AG09319 (cell line): ENCODE results near the gene NACAD.
A peak's percentile ranks its signal among the peaks of the same experiment; 100 is the strongest.

Experiments
- DNase-seq: peaks from one replicate; pipeline ENCODE4 v3.0.0-alpha.2; 2010; ENCODE audit warnings: low read depth; ENCODE audit errors: extremely low read depth
- CTCF ChIP-seq: IDR thresholded peaks from 2 replicates; pipeline ENCODE4 v1.5.1; 2011; ENCODE audit warnings: low read depth, mild to moderate bottlenecking, inconsistent platforms, low read length, moderate library complexity

The NACAD gene

DNA sequence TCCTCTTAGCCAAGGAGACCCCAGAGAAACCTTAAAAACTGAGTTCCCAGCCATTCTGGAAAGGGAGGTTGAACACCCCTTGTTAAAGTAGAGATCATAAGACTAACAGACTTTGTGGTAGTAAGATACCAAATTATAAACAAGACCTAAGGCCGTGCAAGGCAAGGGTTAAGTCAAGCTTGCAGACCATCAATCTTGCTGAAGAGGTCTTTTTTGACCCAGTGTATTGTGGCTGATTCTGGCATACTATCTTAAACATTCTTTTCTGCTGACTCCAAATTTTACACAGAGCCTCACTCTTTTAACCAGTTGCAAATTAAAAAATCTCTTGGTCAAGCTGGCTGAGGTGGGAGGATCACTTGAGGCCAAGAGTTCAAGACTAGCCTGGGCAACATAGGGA is 23.9 kb upstream of the NACAD start:
- no peak for DNase-seq
- TF ChIP-seq CTCF, result no peak

DNA sequence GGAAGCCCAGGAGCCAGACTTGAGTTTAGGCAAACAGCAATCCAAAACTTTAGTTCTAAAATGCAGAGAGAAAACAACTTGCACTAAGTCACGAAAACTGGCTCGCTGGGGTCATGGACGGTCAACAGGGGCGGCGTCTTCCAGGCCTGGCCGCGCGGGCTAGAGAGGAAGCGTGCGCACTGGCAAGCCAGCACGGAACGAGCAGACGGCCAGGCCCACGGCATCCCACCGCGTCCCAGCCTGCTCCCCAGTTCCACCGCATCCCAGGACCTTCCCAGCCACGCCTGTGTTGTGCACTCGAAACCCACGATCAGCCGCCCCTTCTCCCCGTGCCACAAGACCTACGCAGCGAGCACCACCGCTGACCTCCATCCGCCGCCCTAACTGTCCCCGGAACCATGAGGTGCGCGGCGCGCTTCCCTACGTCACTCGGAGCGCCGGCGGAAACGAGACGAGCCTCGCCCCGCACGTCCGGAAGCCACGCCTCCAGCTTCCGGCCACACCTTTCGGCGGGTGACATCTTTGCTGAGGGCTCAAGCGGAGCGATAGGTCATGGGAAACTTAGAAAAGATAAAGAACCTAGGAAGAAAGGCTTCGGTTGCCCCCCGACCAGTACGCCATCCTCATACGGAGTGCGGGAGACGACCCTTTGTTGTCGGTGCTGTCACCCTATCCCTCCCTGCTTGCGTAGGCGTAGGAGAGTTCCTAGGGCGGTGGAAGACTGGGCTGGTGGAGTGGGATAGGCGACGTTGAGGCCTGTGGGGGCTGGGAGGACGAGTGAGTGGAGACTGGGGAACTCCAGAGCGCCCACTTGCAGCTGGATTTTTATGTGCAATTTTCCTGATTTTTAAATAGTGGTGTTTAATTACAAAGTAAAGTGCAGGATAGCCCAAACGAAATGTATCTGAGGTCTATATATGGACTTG is 22.8 kb upstream of the NACAD start, which contains the start of gene TBRG4:
TSS of gene TBRG4 (minus strand) at position 400 of the 926 bp plus-strand sequence. CDS start 2,460 bp downstream, outside the sequence.
- DNase-seq, result peak; percentile 73
- TF ChIP-seq CTCF, result peak; percentile 47

- no peak for TF ChIP-seq CTCF
Observed at GRCh38 chr7:45108863-45109262, 20.1 kb upstream of the NACAD start.

GRCh38 chr7:45107356-45107755 is 18.6 kb upstream of the NACAD start:
- DNase-seq, result no peak
- TF ChIP-seq CTCF, result no peak

More at GRCh38 chr7:45108863-45109262, 20.1 kb upstream of the NACAD start:
- no peak for DNase-seq

DNA sequence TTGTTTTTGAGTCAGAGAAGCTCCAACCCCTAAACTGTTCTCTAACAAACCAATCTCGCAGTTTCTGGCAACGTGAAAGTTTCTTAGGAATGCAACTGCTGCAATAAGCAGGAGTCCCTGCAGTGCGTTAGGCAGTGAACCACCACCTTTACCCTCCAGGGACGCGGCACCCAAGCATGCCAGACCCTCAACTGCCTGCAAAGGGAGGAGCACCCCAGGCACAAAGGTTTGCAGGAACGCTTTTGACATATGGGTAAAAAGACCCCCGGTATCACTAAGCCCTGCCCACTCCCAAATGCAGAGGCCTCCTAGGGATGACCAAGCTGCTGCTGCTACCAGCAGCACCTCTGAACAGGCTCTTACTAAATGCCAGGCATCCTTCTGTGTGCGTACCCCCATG is 18.1 kb upstream of the NACAD start:
- no peak for TF ChIP-seq CTCF
- DNase-seq, result no peak

DNA sequence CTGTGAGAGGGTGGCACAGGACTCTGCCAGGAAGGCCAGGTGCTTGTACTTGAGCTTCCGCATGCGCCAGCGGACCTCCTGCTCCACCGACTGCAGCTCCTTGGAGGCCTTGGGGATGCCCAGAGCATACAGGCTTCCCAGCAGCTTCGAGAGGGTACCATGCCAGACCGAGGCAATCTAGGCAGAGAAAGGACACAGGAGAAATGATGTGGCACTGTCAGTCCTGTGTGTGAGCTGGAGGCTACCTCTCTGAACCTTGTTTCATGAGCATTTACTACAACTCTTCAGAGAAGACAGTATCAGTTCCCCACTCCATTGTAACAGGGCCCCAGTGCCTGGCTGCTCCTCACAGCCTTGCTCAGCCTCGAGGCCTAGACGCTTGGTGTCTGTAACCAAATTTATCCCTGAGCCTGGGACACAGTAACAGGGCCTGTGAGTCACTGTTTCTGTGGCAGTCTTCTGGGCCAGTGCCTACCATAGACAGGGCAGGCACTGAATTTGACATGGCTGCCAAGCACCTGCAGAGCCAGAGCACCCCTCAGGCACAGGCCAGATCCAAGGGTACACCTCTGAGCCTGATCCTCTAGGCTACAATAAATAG is 16.9 kb upstream of the NACAD start:
- no peak for DNase-seq
- no peak for TF ChIP-seq CTCF
